ENCODE measurements around the gene TAGLN2.

Gene TAGLN2

DNA sequence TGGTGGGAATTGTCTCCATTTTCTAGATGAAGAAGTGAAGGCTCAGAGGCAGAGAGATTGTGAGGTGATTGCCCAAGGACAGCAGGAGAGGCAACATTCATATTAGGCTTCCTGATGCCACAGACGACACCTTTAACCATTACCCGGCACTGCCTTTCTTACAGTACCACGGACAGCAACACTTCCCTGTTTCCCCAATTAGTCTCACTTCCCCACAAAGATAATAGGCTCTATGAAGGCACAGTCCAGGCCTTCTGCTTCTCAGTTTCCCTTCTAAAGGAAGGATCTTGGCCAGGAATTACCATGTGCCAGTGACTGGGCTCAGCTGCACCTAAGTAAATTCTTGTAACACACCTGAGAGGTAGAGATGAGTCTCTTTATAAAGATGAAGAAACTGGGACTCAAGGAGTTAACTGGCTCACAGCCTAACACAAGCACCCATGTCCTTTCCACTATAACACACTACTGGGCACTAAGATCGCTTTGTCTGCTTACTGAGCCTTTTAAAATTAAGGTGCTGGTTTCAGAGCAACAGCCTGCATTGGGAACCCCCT lies 10.5 kb upstream of the TAGLN2 start:
- DNase-seq (ENCODE audit: extremely low read depth, insufficient read length) = no peak
- Histone ChIP-seq H3K36me3 (ENCODE audit: control insufficient read depth, insufficient read depth, low read length) (no peaks in the 10 kb centered on the region), H3K4me3 (replicated peaks; ENCODE audit: low read depth, low read length) (no peak overlapping the region), H3K27me3 (replicated peaks; ENCODE audit: control insufficient read depth, insufficient read depth, low read length) (no peaks in the 10 kb centered on the region; the same call in 1 of the 2 replicates)
- TF ChIP-seq, protein P1, sequence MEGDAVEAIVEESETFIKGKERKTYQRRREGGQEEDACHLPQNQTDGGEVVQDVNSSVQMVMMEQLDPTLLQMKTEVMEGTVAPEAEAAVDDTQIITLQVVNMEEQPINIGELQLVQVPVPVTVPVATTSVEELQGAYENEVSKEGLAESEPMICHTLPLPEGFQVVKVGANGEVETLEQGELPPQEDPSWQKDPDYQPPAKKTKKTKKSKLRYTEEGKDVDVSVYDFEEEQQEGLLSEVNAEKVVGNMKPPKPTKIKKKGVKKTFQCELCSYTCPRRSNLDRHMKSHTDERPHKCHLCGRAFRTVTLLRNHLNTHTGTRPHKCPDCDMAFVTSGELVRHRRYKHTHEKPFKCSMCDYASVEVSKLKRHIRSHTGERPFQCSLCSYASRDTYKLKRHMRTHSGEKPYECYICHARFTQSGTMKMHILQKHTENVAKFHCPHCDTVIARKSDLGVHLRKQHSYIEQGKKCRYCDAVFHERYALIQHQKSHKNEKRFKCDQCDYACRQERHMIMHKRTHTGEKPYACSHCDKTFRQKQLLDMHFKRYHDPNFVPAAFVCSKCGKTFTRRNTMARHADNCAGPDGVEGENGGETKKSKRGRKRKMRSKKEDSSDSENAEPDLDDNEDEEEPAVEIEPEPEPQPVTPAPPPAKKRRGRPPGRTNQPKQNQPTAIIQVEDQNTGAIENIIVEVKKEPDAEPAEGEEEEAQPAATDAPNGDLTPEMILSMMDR (IDR thresholded peaks at IDR 0.05; ENCODE audit: insufficient read depth, low read length, poor library complexity, severe bottlenecking) = no peak

DNA sequence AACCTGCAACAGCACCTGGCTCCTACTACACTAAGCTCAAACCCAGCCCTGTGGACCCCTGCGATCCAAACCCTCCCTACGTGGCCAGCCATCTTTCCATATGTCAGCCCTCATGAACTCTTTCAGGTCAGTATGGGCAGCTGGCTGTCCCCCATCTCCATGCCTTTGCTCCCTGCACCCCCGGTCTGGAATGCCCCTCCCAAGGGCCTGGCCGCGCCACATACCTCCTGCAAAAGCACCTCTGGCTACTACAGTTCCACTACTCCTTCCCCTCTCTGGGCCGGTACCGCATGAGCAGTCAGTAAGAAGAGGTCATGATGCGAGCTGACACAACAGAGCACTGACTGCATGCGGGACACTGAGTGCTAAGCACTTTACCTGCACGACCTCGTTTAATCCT lies 10.0 kb upstream of the TAGLN2 start:
- Histone ChIP-seq H3K4me3 (replicated peaks; ENCODE audit: low read depth, low read length) (no peak overlapping the region), H3K36me3 (ENCODE audit: control insufficient read depth, insufficient read depth, low read length) (no peaks in the 10 kb centered on the region), H3K27me3 (replicated peaks; ENCODE audit: control insufficient read depth, insufficient read depth, low read length) (no peaks in the 10 kb centered on the region)
- TF ChIP-seq, protein P1 (IDR thresholded peaks at IDR 0.05; ENCODE audit: insufficient read depth, low read length, poor library complexity, severe bottlenecking) = no peak
- DNase-seq (ENCODE audit: extremely low read depth, insufficient read length) = no peak

DNA sequence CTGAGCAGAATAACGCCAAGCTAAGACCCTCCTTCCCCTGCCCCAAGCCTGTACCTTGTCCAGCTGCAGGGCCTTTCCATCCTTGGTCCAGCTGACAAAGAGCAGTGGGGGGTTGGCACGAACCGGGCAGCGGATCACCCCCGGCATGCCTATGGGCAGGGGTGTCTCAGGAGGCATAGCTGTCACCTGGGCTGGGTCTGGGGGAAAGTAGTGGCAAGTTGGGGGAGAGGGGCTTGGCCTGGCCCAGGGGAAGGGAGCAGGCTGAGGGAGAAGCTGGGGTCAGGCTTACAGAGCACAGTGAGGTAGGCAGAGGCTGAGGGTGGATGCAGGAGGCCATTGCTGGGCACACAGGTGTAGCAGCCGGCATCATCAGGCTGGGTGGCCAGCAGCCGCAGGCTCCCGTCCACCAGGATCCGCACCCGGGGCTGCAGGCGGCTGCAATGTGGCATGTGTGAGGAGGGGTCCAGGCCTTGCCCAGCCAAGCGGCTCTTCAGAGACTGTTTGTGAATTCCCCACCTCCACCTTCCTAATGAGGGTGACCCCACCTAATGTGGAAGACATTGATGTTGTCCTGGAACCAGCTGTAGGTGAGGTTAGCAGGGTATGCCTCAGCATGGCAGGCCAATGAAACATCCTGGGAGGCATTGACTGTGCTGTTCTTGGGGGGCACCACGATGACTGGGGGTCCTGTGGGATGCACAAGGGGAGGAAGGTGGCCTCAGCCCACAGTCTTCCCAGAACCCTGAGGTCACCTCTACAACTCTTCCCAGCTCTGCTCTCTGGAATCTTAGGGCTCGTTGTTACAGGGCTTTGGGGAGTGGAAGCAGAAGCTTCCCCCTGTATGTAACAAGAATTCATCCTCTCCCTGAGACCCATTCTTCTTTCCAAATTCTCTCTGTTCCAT lies 9.1 kb upstream of the TAGLN2 start:
- Histone ChIP-seq H3K4me3 (replicated peaks; ENCODE audit: low read depth, low read length) (no peak overlapping the region), H3K27me3 (replicated peaks; ENCODE audit: control insufficient read depth, insufficient read depth, low read length) (no peaks in the 10 kb centered on the region), H3K36me3 (ENCODE audit: control insufficient read depth, insufficient read depth, low read length) (no peaks in the 10 kb centered on the region)
- DNase-seq (ENCODE audit: extremely low read depth, insufficient read length) = no peak
- TF ChIP-seq, protein P1 (IDR thresholded peaks at IDR 0.05; ENCODE audit: insufficient read depth, low read length, poor library complexity, severe bottlenecking) = no peak

DNA sequence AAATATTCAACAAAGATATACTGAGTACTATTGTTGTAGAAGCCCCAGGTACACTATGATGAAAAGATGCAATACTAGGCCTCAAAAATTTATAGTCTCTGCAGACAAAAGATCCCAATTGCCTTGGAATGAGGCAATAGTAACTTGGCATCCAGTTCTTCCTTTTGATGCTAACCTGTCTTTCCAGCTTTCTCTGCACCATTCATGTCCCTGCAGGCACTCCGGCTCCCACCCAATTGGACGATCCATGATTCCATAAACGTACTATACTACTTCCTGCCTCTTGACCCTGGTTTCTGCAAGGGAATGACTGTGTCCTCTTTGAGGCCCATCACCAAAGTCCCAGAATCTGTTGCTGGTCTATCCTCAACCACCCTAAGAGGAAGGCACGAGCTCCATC lies 8.0 kb upstream of the TAGLN2 start:
- Histone ChIP-seq H3K36me3 (ENCODE audit: control insufficient read depth, insufficient read depth, low read length) (no peaks in the 10 kb centered on the region), H3K4me3 (replicated peaks; ENCODE audit: low read depth, low read length) (no peak overlapping the region), H3K27me3 (replicated peaks; ENCODE audit: control insufficient read depth, insufficient read depth, low read length) (no peaks in the 10 kb centered on the region)
- no peak for DNase-seq (ENCODE audit: extremely low read depth, insufficient read length)
- TF ChIP-seq, protein P1 (IDR thresholded peaks at IDR 0.05; ENCODE audit: insufficient read depth, low read length, poor library complexity, severe bottlenecking) = no peak

DNA sequence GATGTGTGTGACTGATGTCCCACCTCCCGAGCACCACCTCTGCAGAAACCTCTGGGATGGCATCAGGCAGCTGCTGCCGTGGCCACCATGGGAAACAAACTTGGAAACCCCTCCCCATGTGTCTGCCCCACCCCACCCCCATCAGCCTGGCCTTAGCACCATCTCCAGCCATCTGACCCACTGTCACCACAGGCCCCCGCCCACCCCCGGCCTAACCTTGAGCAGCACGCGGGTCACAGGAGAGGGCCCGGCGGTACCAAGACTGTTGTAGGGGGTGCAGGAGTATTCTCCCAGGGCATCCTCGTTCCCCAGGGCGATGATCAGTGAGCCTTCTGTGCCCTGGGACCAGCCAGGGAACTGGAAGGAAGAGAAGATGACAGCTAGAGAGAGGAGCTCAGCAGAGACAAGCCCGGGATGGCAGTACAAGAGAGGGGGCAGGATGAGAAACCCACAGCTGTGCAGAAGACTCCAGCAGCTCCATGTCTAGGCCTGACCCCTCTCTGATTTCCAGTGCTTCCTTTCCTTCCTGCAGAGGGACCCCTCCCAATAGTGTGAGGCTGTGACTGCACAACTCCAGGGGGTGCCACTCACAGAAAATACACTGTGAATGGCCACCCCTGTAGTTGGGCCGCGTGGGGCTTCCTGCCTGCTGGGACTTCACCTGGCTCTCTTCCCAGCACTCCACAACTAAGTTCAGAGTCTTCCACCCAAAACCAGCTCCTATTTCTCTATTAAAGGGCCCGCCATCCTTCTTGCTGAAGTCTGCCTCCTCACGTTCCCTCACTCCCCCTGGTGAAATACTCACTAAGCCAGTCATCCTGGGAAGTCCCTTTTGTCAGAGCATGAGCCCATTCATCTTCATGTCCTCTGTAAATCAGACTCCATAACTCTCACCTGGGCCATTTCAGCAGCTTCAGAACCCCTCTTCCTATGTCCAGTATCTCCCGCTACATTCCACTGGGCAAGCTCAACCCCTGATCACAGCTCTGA lies 7.3 kb upstream of the TAGLN2 start:
- DNase-seq (ENCODE audit: extremely low read depth, insufficient read length) = no peak
- H3K27me3 ChIP-seq (replicated peaks; ENCODE audit: control insufficient read depth, insufficient read depth, low read length) = no peaks in the 10 kb centered on the region
- TF ChIP-seq, protein P1 (IDR thresholded peaks at IDR 0.05; ENCODE audit: insufficient read depth, low read length, poor library complexity, severe bottlenecking) = no peak
- no peaks in the 10 kb centered on the region for H3K36me3 ChIP-seq (ENCODE audit: control insufficient read depth, insufficient read depth, low read length)
- no peak overlapping the region for H3K4me3 ChIP-seq (replicated peaks; ENCODE audit: low read depth, low read length)
